Measurements from ENCODE around the gene PACSIN1. TPM values are rescaled to one million over a fixed set of nuclear protein-coding genes. Genes with fewer than 3 reads are reported as not detected.
A peak's percentile ranks its signal among the peaks of the same experiment; 100 is the strongest.

Gene PACSIN1
- polyA plus RNA-seq, 1 donor (not counting 4 experiments of a cell fraction or from before 2014, with no cell fraction given): not detected

DNA sequence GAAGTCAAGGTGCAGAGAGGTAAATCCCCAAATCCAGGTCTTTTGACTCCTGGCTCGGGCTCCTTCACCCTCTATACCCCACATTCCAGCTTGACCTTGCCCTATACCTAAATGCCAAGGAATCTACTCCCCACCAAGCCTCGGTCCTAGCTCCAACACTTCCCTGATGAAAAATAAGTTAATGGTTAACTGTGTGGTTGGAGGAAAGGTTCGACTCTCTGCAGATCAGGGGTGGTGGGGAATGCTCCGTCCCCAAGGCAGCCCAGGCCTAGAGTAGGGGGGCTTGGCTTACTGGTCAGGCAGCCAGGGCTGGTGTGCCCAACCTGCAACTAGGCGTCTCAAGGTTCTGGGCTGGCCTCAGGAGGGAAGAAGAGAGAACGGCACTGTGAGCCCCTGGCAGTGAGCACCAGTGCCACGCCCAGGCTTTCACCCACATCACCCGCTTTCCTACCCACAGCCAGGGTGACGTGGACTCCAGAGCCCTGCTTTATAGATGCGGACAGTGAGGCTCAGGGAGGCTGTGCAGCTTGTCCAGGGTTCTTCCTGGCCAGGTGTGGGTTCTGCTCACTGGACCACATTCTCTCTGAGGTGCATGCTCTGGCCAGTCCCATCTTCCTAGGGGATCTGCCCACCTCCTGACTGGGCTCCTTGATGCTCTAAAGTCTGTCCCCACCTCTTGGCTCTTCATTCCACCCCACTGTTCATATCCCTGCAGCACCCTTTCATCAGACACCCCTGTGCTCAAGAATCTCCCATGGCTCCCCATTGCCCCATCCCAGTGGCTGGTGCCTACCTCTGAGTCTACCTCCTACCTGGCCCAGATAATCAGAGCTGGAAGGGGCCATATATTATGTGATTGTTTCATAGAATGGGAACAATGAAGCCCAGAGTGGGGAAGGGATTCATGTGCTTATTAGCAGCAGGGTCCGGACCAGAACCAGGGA, 82.1 kb downstream of the PACSIN1 start:
- Histone ChIP-seq H3K9me3 (ENCODE audit: control insufficient read depth, low read depth, low read length) (no peaks in the 10 kb centered on the region), H4K20me1 (ENCODE audit: control insufficient read depth, extremely low read depth, insufficient read depth, low read length) (no peaks in the 10 kb centered on the region), H3K9me1 (ENCODE audit: control insufficient read depth, extremely low read depth, insufficient read depth, low read length) (no peaks in the 10 kb centered on the region), H3K4me1 (ENCODE audit: control insufficient read depth, extremely low read depth, insufficient read depth, low read length) (peaks cover 15% of the 10 kb centered on the region), H3K27ac (ENCODE audit: control insufficient read depth, insufficient read depth, low read length) (no peak overlapping the region), H2AFZ (ENCODE audit: control insufficient read depth, low read length) (no peak overlapping the region), H3K27me3 (ENCODE audit: control insufficient read depth, extremely low read depth, insufficient read depth, low read length) (peaks cover 4% of the 10 kb centered on the region), H3K4me2 (ENCODE audit: control insufficient read depth, extremely low read depth, insufficient read depth, low read depth, low read length) (no peak overlapping the region), H3K79me2 (ENCODE audit: control insufficient read depth, insufficient read depth, low read length) (no peaks in the 10 kb centered on the region), H3K4me3 (ENCODE audit: control insufficient read depth in 2 of 3, extremely low read depth in 1 of 3, insufficient read depth in 2 of 3, low read depth in 1 of 3, low read length in 3 of 3) (no peak overlapping the region), H3K36me3 (ENCODE audit: control insufficient read depth in 2 of 2, extremely low read depth in 1 of 2, insufficient read depth in 2 of 2, low read length in 2 of 2) (no peaks in the 10 kb centered on the region), H3K9ac (ENCODE audit: control insufficient read depth, extremely low read depth, insufficient read depth, low read length) (no peak overlapping the region)
- DNase-seq (ENCODE audit: low read depth, low spot score) (no peak), FAIRE-seq (no peak)
- TF ChIP-seq, protein P1, sequence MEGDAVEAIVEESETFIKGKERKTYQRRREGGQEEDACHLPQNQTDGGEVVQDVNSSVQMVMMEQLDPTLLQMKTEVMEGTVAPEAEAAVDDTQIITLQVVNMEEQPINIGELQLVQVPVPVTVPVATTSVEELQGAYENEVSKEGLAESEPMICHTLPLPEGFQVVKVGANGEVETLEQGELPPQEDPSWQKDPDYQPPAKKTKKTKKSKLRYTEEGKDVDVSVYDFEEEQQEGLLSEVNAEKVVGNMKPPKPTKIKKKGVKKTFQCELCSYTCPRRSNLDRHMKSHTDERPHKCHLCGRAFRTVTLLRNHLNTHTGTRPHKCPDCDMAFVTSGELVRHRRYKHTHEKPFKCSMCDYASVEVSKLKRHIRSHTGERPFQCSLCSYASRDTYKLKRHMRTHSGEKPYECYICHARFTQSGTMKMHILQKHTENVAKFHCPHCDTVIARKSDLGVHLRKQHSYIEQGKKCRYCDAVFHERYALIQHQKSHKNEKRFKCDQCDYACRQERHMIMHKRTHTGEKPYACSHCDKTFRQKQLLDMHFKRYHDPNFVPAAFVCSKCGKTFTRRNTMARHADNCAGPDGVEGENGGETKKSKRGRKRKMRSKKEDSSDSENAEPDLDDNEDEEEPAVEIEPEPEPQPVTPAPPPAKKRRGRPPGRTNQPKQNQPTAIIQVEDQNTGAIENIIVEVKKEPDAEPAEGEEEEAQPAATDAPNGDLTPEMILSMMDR (optimal IDR thresholded peaks at IDR 0.05 in 1 of 3, IDR thresholded peaks at IDR 0.05 in 1 of 3, conservative IDR thresholded peaks at IDR 0.05 in 1 of 3; ENCODE audit: extremely low read depth in 1 of 3, insufficient read depth in 2 of 3, low read length in 3 of 3): no peak
- TF ChIP-seq EZH2 (IDR thresholded peaks at IDR 0.05; ENCODE audit: low read length): no peak
- dilution Hi-C loops (cut with MboI; ENCODE audit: extremely low pct_ligation_motif_present, low sequenced_read_pairs): no loop called here

DNA sequence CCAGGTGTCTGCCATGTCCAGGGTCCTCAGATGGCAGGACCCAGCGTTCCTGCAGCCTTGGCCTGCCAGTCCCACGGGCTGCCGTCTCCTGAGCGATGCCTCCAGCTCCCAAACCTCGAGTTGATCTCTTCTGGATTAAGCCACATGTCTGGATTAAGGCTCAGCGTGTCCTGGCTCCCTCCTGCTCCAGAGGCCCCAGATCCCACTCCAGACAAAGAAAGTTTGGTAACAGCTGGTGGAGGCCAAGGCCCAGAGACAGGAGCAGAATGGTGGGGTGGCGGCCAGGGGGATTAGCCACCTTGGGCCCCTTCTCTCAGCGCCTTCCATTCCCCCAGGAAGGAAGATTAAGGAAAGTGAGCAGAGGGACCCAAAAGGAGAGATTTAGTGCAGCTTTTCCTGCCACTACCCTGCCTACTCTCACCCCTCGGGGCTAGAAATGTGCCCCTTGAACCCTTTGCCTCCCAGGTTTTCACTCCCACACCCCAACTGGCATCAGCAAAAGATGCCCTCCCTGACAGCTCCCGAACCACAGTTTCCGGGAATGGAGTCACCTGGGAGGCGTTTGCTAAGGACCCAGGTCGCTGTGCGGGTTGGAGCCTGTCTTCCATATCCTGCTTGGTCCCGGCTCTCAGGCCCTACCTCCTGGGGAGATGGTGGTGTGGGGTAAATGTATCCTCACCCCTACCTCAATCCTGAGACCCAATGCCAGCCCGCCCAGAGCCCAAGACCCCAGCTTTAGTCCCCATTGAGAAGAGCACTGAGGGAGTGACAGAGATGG, 83.3 kb downstream of the PACSIN1 start:
- FAIRE-seq (peak; percentile 26), DNase-seq (ENCODE audit: low read depth, low spot score) (no peak)
- Histone ChIP-seq H3K4me2 (ENCODE audit: control insufficient read depth, extremely low read depth, insufficient read depth, low read depth, low read length) (peak overlapping the region; percentile 24), H3K4me3 (ENCODE audit: control insufficient read depth in 2 of 3, extremely low read depth in 1 of 3, insufficient read depth in 2 of 3, low read depth in 1 of 3, low read length in 3 of 3) (no peak overlapping the region), H4K20me1 (ENCODE audit: control insufficient read depth, extremely low read depth, insufficient read depth, low read length) (no peaks in the 10 kb centered on the region), H3K9me1 (ENCODE audit: control insufficient read depth, extremely low read depth, insufficient read depth, low read length) (no peaks in the 10 kb centered on the region), H3K27ac (ENCODE audit: control insufficient read depth, insufficient read depth, low read length) (no peak overlapping the region), H3K27me3 (ENCODE audit: control insufficient read depth, extremely low read depth, insufficient read depth, low read length) (peaks cover 7% of the 10 kb centered on the region), H3K9ac (ENCODE audit: control insufficient read depth, extremely low read depth, insufficient read depth, low read length) (no peak overlapping the region), H3K36me3 (ENCODE audit: control insufficient read depth in 2 of 2, extremely low read depth in 1 of 2, insufficient read depth in 2 of 2, low read length in 2 of 2) (no peaks in the 10 kb centered on the region), H2AFZ (ENCODE audit: control insufficient read depth, low read length) (peak overlapping the region; percentile 68), H3K4me1 (ENCODE audit: control insufficient read depth, extremely low read depth, insufficient read depth, low read length) (peaks cover 15% of the 10 kb centered on the region), H3K79me2 (ENCODE audit: control insufficient read depth, insufficient read depth, low read length) (no peaks in the 10 kb centered on the region), H3K9me3 (ENCODE audit: control insufficient read depth, low read depth, low read length) (no peaks in the 10 kb centered on the region)
- dilution Hi-C loops (cut with MboI; ENCODE audit: extremely low pct_ligation_motif_present, low sequenced_read_pairs): no loop called here
- TF ChIP-seq, protein P1 (optimal IDR thresholded peaks at IDR 0.05 in 1 of 3, IDR thresholded peaks at IDR 0.05 in 1 of 3, conservative IDR thresholded peaks at IDR 0.05 in 1 of 3; ENCODE audit: extremely low read depth in 1 of 3, insufficient read depth in 2 of 3, low read length in 3 of 3): no peak
- TF ChIP-seq EZH2 (IDR thresholded peaks at IDR 0.05; ENCODE audit: low read length): no peak

Measured in keratinocyte (primary cell).